C4-2B (cell line): ENCODE data around the gene CYTH3.

Experiments used
- CTCF ChIP-seq: fragments of 450-650 bp; conservative IDR thresholded peaks from 2 replicates; pipeline ENCODE4 v1.5.1; 2017; ENCODE audit warnings: mild to moderate bottlenecking
- ZFX ChIP-seq: fragments of 450-650 bp; IDR thresholded peaks from 2 replicates; pipeline ENCODE4 v1.6.1; 2017

DNA sequence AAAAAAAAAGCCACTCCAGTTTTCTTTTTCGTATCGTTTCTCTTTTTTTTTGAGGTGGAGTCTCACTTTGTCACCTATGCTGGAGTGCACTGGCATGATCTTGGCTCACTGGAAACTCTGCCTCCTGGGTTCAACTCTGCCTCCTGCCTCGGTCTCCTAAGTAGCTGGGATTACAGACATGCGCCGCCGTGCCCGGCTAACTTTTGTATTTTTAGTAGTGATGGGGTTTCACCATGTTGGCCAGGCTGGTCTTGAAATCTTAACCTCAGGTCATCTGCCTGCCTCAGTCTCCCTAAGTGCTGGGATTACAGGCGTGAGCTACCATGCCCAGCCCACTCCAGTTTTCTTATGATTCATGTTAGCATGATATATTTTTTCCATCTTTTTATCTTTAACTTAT, 148.6 kb downstream of the CYTH3 start:
- TF ChIP-seq CTCF (no peak), ZFX (no peak)
